Ovary (tissue), 9 donors: ENCODE measurements around the gene VPS18. TPM values are rescaled to one million over a fixed set of nuclear protein-coding genes. Genes with fewer than 3 reads are reported as not detected.
A peak's percentile ranks its signal among the peaks of the same experiment; 100 is the strongest.

ENCODE experiments used
- DNase-seq, 5 donors: peaks; one replicate each; pipeline ENCODE4 v3.0.0-alpha.2; 2019 to 2020
- H3K27ac ChIP-seq, 2 donors: fragments of 200-600 bp; one replicate each; pipeline versions ENCODE4 v1.5.1 to v1.8.0; 2019 to 2022
- H3K27me3 ChIP-seq: fragments of 200-600 bp; one replicate; pipeline ENCODE4 v1.8.0; 2022
- H3K36me3 ChIP-seq: fragments of 200-600 bp; sonication (generic); one replicate; pipeline ENCODE4 v1.5.1; 2019
- H3K4me1 ChIP-seq: one replicate; pipeline ENCODE4 v1.8.1; 2013; ENCODE audit warnings: mild to moderate bottlenecking, moderate library complexity; ENCODE audit not compliant: insufficient read depth
- H3K4me3 ChIP-seq: fragments of 200-600 bp; sonication (generic); one replicate; pipeline ENCODE4 v1.5.1; 2017
- H3K9me3 ChIP-seq, 2 donors: fragments of 200-600 bp in 1 of 2; sonication (generic) in 1 of 2; one replicate each; pipeline versions ENCODE4 v1.5.1 to v1.8.1; 2013 to 2019; ENCODE audit warnings: mild to moderate bottlenecking in 1 of 2, moderate library complexity in 1 of 2
- EP300 ChIP-seq: sonication (generic); formaldehyde crosslinking; IDR thresholded peaks from one replicate; pipeline ENCODE4 v1.6.1; 2017; ENCODE audit warnings: antibody characterized with exemption
- POLR2A ChIP-seq: fragments of 450-650 bp; IDR thresholded peaks from one replicate; pipeline ENCODE4 v1.6.1; 2017; ENCODE audit warnings: antibody characterized with exemption, mild to moderate bottlenecking, moderate library complexity
- WGBS, 3 donors: extraction: QIAGEN DNeasy Blood & Tissue Kit in 1 of 3; methylation state at CpG; one replicate each; pipeline versions ENCODE4 v1.1.5 to v1.1.7; 2013 to 2017; 5-methylcytosine and 5-hydroxymethylcytosine counted together
- intact Hi-C, 4 donors: fragments of 100-400 bp; cut with DNase I; formaldehyde crosslinking; loops; one replicate each; pipeline versions ENCODE4 v1.11.0 to v1.15.1; 2022 to 2023
- polyA plus RNA-seq, 2 donors: library from polyadenylated mRNA; stranded (reverse); fragments of 200-250 nt in 1 of 2; fragments of 350-450 nt in 1 of 2; fragmentation: Illumina TruSeq in 1 of 2; extraction: RNeasy Lipid Tissue Mini Kit (QIAGEN cat#74804) in 1 of 2; gene quantifications; one replicate each; pipeline ENCODE4 v1.2.3, GENCODE V29; 2013 to 2014
- total RNA-seq, 7 donors: library from RNA; depleted of rRNA in 2 of 7; stranded (reverse); fragments of >200 nt in 2 of 7; fragmentation: NEBNext Ultra II Directional in 3 of 7; extraction: Animal tissue kit (Norgen Biotek cat#: 25700) in 3 of 7; gene quantifications; one replicate each; pipeline versions ENCODE4 v1.1.0 to v1.2.4, GENCODE V29; 2016 to 2023
- TF ChIP-seq, protein P1 (sequence below), 3 donors: fragments of 450-650 bp in 2 of 3; fragments of 200-600 bp in 1 of 3; IDR thresholded peaks; one replicate each; pipeline versions ENCODE4 v1.5.1 to v1.8.0; 2016 to 2022; ENCODE audit warnings: antibody characterized with exemption in 3 of 3, mild to moderate bottlenecking in 1 of 3
- donor health status: DM: no; HTN: no; CAD: no; lungs with moderate emphysema.
- donor health status: DM: no; HTN: no; CAD: no.
- donor health status: Bipolar disorder and iron deficiency.
- donor health status: DM: yes; HTN: yes; CAD: no.
- donor health status: DM: no; HTN: no; CAD: no.
- donor health status: DM: yes; HTN: yes; CAD: no.

The VPS18 gene
- total and polyA plus RNA-seq, 9 donors = 8.0 to 26.3 (median 21.1) TPM

DNA sequence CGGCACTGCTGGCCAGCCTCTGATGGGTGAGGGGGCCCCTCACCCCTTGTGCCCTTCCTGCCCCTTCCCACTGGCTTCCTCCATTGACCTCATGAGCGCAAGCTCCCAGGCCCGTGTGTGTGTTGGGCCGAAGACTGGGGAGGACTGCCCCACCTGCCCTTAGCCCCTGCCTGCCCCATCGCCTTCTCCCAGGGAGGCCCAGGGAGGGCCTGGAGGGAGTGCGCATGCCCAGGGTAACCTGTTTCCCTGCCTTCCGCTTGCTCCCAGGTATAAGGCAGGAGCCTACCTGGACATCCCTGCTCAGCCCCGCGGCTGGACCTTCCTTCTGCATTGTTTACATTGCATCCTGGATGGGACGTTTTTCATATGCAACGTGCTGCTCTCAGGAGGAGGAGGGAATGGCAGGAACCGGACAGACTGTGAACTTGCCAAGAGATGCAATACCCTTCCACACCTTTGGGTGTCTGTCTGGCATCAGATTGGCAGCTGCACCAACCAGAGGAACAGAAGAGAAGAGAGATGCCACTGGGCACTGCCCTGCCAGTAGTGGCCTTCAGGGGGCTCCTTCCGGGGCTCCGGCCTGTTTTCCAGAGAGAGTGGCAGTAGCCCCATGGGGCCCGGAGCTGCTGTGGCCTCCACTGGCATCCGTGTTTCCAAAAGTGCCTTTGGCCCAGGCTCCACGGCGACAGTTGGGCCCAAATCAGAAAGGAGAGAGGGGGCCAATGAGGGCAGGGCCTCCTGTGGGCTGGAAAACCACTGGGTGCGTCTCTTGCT lies 43.7 kb downstream of the VPS18 start:
- H3K27me3 ChIP-seq = no peaks in the 10 kb centered on the region
- H3K4me3 ChIP-seq = no peak overlapping the region
- no peak for DNase-seq
- intact Hi-C loops = no loop called here
- TF ChIP-seq, protein P1, sequence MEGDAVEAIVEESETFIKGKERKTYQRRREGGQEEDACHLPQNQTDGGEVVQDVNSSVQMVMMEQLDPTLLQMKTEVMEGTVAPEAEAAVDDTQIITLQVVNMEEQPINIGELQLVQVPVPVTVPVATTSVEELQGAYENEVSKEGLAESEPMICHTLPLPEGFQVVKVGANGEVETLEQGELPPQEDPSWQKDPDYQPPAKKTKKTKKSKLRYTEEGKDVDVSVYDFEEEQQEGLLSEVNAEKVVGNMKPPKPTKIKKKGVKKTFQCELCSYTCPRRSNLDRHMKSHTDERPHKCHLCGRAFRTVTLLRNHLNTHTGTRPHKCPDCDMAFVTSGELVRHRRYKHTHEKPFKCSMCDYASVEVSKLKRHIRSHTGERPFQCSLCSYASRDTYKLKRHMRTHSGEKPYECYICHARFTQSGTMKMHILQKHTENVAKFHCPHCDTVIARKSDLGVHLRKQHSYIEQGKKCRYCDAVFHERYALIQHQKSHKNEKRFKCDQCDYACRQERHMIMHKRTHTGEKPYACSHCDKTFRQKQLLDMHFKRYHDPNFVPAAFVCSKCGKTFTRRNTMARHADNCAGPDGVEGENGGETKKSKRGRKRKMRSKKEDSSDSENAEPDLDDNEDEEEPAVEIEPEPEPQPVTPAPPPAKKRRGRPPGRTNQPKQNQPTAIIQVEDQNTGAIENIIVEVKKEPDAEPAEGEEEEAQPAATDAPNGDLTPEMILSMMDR (IDR thresholded peaks at IDR 0.05) = no peak
- TF ChIP-seq EP300 = no peak
- no peak for TF ChIP-seq POLR2A
- 71 to 74% (median 73%) methylated on average over 19 of the region's 19 CpGs for WGBS, 3 donors
- peaks cover 6% of the 10 kb centered on the region for H3K4me1 ChIP-seq
- H3K27ac ChIP-seq = no peak overlapping the region
- H3K9me3 ChIP-seq = no peaks in the 10 kb centered on the region
- no peaks in the 10 kb centered on the region for H3K36me3 ChIP-seq

DNA sequence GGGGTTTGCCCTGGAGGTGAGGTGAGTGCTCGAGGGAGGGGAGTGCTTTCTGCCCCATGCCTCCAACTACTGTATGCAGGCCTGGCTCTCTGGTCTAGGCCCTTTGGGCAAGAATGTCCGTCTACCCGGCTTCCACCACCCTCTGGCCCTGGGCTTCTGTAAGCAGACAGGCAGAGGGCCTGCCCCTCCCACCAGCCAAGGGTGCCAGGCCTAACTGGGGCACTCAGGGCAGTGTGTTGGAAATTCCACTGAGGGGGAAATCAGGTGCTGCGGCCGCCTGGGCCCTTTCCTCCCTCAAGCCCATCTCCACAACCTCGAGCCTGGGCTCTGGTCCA lies 44.3 kb downstream of the VPS18 start:
- Histone ChIP-seq H3K27me3 (no peaks in the 10 kb centered on the region), H3K9me3 (no peaks in the 10 kb centered on the region), H3K4me3 (no peak overlapping the region), H3K27ac (no peak overlapping the region), H3K36me3 (no peaks in the 10 kb centered on the region), H3K4me1 (peaks cover 6% of the 10 kb centered on the region)
- TF ChIP-seq, protein P1 (IDR thresholded peaks at IDR 0.05) = no peak
- TF ChIP-seq EP300 (no peak), POLR2A (no peak)
- 85 to 92% (median 86%) methylated on average over 6 of the region's 6 CpGs for WGBS, 3 donors
- no peak for DNase-seq
- intact Hi-C loops = no loop called here

DNA sequence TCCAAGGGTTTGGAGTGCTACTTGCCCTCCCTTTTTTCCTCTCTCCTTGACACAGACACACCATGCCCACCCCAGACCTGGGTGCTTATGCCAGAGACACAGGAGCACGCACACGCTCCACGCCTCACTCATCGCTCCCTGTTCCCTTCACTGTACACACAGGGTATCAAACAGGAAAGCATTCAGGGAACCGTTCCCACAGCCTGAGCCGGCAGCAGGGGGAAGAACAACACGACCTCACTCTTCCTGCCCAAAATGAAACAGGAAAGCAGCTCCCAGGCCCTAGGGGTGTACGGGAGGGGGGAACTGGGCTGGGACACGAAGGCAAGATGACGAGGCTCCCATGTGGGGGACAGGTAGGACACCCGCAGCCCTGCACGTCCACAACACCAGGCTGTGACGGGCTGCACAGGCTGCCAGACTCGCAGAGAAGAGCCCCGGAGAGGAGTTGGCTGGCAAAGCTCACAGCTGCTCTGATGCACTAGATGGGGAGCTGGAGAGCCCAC lies 46.1 kb downstream of the VPS18 start:
- intact Hi-C loops = no loop called here
- H3K4me3 ChIP-seq = no peak overlapping the region
- no peaks in the 10 kb centered on the region for H3K27me3 ChIP-seq
- DNase-seq = no peak
- WGBS, 3 donors = 19 to 29% (median 23%) methylated on average over 15 of the region's 15 CpGs
- H3K4me1 ChIP-seq = peaks cover 6% of the 10 kb centered on the region
- no peaks in the 10 kb centered on the region for H3K9me3 ChIP-seq
- H3K27ac ChIP-seq = peak overlapping the region in 1 of 2 donors; percentile 84
- no peaks in the 10 kb centered on the region for H3K36me3 ChIP-seq
- TF ChIP-seq EP300 (no peak), POLR2A (no peak)
- TF ChIP-seq, protein P1 (IDR thresholded peaks at IDR 0.05) = no peak

DNA sequence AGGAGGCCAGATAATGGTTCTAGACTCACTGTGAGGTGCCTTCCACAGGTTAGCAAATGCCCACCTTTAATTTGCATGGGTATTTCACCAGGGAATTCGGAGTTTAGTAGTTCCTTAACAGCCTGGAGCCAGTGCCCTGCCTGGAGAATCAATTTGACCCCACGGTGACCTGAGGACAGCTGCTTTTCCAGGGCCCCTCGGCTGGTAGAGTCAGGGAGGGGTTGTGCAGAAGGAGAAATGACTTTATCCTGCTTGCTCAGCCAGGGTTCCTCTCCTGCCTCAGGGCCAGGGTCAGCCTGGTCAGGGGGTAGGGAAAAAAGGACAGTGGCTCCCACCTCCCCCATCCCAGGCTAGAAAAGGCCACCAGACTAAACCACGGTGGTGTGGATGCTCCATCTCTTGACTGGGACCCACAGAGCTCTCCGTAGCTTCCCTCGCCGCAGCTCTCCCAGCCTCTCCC lies 46.8 kb downstream of the VPS18 start:
- no peaks in the 10 kb centered on the region for H3K9me3 ChIP-seq
- no peaks in the 10 kb centered on the region for H3K27me3 ChIP-seq
- TF ChIP-seq, protein P1 (IDR thresholded peaks at IDR 0.05) = no peak
- TF ChIP-seq EP300 (no peak), POLR2A (no peak)
- no peak for DNase-seq
- intact Hi-C loops = no loop called here
- no peaks in the 10 kb centered on the region for H3K36me3 ChIP-seq
- peak overlapping the region; percentile 53 for H3K4me3 ChIP-seq
- 12 to 17% (median 14%) methylated on average over 7 of the region's 7 CpGs for WGBS, 3 donors
- H3K4me1 ChIP-seq = peaks cover 6% of the 10 kb centered on the region
- H3K27ac ChIP-seq = peak overlapping the region in 1 of 2 donors; percentile 84
